ENCODE data around the gene BABAM2.
"Not testable (repeated sequence)": the region's sequence is repeated elsewhere in the genome, so short reads cannot be mapped to it uniquely, and the experiment has no call there.

The BABAM2 gene

DNA sequence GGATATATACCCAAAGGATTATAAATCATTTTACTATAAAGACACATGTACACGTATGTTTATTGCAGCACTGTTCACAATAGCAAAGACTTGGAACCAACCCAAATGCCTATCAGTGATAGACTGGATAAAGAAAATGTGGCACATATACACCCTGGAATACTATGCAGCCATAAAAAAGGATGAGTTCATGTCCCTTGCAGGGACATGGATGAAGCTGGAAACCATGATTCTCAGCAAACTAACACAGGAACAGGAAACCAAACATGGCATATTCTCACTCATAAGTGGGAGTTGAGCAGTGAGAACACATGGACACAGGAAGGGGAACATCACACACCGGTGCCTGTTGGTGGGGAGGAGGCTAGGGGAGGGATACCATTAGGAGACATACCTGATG lies 135.7 kb downstream of the BABAM2 start:
- DNase-seq = not testable (repeated sequence)

- no peak for DNase-seq
These were observed 137.5 kb downstream of the BABAM2 start for GRCh38 chr2:28028025-28028424.

DNA sequence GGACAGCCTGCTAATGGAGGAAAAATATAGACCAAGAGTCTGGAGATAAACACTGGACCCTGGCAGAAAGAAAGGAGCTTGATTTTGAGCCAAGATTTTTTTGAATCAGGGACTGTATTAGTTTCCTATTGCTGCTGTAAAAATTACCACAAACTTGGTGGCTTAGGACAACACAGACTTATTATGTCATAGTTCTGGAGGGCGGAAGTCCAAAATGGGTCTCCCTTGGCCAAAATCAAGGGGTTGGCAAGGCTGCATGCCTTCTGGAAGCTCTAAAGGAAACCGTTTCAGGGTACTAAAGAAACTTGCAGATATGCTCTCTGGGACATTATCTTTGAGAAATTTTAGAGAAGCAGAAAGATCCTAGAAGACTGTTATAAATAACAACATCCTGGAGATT lies 140.1 kb downstream of the BABAM2 start:
- no peak for DNase-seq

DNA sequence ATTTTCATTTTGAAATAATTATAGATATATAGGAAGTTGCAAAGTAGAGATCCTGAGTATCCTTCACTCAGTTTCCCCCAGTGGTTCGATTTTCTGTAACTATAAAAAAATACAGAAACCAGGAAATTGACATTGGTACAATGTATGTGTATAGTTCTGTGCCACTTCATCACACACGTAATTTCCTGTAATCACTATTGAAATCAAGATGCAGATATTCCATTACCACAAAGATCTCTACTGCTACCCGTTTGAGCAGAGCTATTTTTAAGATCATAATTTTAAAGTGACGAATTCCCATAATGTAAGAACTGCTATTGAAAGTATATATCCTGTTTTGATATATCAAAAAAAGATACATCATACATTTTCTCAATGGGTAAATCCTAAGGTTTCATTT lies 142.3 kb downstream of the BABAM2 start:
- no peak for DNase-seq

GRCh38 chr2:28034696-28035095 lies 144.2 kb downstream of the BABAM2 start:
- DNase-seq = no peak

DNA sequence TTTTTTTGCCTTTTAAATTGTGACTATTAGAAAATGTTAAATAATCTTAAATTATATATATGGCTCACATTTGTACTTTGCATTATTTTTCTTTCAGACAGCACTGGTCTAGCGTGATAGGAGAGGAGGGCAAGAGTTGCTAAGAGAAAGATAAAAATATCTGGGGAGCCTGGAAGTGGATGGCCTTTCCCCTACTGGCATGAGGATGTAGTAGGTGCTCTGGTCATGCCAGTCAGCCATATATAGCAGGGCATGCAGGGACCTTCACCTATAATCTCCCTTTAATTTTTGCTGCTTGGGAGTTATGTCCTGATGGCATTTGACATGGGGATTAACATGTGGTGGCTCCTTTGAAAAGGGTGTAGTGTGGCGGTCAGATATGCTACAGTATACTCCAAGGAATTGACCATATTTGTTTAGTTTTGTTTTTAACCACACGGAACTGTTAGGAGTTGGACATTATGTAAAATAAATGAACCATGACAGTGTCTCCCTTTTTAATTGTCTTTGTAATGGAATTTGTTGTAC lies 144.7 kb downstream of the BABAM2 start:
- no peak for DNase-seq

- no peak for DNase-seq
These were observed 145.3 kb downstream of the BABAM2 start for GRCh38 chr2:28035816-28036215.

DNA sequence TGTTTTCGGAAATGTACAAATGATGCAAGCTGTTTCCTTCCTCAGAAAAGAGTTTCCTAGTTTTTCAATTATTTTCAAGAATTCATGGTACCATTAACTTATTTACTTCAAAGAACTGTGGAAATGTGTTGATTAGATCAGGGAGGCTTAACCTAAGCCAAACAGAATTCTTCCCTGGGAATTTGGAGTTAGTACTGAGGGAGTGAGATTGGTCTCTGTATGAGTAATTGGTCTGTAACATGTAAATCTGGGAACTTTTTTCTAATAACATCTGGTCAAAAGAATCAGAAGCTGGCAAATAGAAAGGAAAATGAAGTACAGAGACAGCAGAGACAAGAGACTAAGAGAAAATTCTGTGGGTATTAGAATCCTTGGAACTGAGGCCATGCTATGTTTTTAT lies 145.8 kb downstream of the BABAM2 start:
- DNase-seq = no peak

DNA sequence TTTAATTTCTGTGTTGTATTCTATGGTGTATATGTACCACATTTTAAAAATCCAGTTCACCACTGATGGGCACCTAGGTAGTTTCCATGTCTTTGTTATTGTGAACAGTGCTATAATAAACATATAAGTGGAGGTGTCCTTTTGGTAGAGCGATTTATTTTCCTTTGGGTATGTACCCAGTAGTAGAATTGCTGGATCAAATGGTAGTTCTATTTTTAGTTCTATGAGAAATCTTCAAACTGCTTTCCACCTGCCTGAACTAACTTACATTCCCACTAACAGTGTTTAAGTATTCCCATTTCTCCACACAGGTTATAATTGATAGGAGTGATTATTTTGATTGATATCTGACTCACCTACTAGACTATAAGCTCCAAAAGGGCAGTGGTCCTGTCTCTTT lies 148.2 kb downstream of the BABAM2 start:
- DNase-seq = no peak

- no peak for DNase-seq
These were observed 155.3 kb downstream of the BABAM2 start for GRCh38 chr2:28045676-28046351.

DNA sequence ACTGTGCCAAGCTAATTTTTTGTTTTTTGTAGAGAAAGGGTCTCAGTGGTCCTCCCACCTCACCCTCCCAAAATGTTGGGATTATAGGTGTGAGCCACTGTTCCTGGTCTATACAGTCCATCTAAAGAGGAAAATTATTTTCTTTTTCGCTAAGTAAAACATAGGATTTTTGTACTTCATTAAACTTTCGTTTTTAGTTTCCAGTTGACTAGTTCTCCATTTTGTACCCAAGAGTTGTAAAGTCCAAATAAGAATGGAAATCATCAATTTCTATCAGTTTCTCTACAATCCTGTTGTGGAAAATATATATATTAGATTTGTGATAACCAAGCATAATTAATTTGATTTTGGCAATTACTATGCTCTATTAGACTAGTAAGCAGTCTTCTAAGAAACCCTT lies 156.4 kb downstream of the BABAM2 start:
- DNase-seq = no peak

DNA sequence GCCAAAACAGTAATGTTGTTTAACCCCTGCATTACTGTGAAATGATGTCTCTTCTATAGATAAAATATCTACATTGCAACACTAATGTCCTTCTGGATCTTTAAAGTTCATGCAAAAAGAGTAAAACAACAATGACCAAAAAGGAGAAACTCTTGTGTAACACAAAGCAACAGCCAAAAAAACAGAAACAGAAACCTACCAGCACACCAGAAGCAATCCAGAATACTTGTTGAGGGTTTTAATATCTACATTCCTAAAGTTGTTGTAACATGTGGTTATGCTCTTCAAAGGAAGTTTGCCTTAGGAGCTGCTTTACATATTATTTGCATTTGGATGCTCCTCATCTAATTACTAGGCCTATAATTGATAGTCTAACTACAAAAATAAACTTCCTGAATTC lies 157.2 kb downstream of the BABAM2 start:
- DNase-seq = no peak

- DNase-seq = no peak
These were observed 157.8 kb downstream of the BABAM2 start for GRCh38 chr2:28048341-28048740.

GRCh38 chr2:28049416-28049815 lies 158.9 kb downstream of the BABAM2 start:
- no peak for DNase-seq

DNA sequence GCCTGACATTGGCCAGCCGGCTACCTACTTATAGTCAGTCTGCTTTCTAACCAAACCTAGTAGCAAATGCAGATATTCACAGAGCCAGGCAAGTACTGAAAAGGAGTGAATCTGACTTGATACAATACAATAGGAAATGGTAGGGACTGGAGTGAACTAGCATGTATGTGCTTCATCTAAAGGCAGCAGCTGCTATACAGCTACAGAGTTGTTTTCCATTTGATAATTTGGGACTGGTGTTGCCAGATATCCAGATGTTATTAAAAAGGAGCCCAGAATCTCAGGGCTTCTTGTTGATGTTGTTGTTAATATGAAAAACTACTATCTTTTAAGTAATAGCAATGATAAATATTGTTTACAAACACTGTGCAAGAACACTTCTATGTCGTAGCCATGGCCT lies 159.4 kb downstream of the BABAM2 start:
- no peak for DNase-seq

DNA sequence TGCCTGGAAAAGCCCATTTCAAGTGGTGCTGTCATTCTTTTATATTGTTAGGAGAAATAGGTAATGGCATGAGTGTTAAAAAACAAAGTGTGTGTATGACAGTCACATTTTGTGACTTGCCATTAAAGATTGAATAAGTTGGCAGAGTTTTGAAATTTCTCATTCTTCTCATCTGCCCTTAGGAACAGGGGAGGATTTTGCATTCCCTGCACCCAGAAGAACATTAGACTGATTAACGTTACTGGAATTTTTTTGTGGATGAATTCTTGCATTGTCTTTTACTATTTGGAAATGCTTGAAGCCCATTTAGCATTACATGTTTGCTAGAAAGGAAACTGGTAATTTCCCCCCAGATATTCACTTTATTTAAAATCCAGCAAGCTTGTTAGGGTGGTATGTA lies 162.2 kb downstream of the BABAM2 start:
- DNase-seq = no peak

- no peak for DNase-seq
These were observed 163.1 kb downstream of the BABAM2 start for GRCh38 chr2:28053597-28053996.

DNA sequence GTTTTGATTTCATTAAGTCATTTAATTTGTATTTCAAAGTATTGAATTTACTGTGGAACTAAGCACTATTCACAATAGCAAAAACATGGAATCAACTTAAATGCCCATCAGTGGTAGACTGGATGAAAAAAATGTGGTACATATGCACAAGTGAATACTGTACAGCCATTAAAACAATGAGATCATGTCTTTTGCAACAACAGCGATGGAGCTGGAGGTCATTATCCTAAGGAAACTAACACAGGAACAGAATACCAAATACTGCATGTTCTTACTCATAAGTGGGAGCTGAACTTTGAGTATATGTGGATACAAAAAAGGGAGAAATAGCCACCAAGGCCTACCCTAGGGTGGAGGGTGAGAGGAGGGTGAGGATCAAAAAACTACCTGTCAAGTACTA lies 164.4 kb downstream of the BABAM2 start:
- no peak for DNase-seq

DNA sequence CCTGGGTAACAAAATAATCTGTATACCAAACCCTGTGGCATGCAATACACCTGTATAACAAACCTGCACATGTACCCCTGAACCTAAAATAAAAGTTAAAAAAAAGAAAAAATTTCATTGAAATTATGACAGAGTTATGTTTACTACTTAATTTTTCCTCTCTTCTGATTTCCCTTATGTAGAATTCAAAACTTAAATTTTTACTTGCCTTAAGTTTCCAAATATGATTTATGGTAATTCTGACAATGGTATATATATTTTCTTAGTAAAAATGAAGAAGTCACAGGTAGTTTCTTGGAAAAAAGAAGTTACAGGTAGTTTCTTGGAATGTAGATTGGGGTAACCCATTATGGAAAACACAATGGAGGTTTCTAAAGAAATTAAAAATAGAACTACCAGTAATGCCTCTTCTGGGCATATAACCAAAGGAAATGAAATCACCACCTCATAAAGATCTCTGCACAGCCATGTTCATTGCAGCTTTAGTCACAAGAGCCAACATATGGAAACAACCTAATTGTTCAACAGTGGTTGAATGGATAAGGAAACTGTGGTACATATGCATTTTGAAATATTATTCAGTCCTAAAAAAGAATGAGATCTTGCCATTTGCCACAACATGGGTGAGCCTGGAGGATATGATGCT lies 164.9 kb downstream of the BABAM2 start:
- DNase-seq = no peak

- DNase-seq = no peak
These were observed 168.3 kb downstream of the BABAM2 start for GRCh38 chr2:28058791-28059190.

DNA sequence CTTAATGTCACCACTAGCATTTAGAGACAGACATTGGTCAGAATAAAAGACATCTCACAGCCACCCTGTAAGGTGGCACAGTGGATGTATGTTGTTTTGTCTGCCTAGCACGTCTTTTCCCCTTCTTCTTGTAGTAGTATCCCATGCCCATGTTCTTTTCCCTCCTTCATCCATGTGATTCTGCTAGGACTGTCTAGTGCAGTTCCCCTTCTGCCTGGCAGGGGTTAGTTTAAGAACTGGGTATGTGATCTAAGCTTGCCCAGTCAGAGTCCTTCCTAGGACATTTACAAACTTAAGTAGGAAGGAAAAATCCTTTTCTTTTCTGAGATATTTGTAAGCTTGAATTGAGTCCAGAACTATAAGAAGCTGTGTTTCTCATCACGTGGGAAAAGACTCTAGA lies 172.3 kb downstream of the BABAM2 start:
- DNase-seq = no peak

GRCh38 chr2:28063492-28063962 lies 173.0 kb downstream of the BABAM2 start:
- no peak for DNase-seq

- no peak for DNase-seq
These were observed 177.1 kb downstream of the BABAM2 start for GRCh38 chr2:28067602-28068001.

DNA sequence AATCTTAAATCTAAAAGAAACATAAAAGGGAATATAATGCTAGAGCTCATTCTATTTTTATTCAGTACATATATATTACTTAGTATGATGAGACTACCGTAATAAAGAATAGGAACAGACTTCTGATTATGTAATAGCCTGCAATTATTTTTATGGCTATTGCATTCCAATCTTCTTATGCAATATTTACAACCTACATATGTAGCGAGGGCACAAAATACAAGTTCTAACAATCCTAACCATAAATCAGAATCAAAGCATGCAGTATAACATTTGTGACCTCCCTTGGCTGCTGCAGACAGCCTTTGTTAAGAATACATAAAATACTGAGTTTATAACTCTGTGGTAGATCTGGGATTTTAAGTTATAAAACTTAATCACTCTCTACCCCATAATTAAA lies 177.6 kb downstream of the BABAM2 start:
- no peak for DNase-seq
